ENCODE results near the gene KISS1R.

- TF ChIP-seq USF2 (IDR thresholded peaks at IDR 0.05): no peak
- TF ChIP-seq CTCF (IDR thresholded peaks at IDR 0.05): no peak
Measured at GRCh38 chr19:904545-904944, 12.6 kb upstream of the KISS1R start.
